HUES48 (cell line): Measurements from ENCODE around the gene TMEM255B.
"Not testable (repeated sequence)": the region's sequence is repeated elsewhere in the genome, so short reads cannot be mapped to it uniquely, and the experiment has no call there.

Experiments
- H3K27ac ChIP-seq: one replicate; pipeline ENCODE4 v1.7.0; 2013; ENCODE audit warnings: low read depth, low read length, inconsistent platforms
- H3K27me3 ChIP-seq: 2 replicates; pipeline ENCODE4 v1.6.1; 2013; ENCODE audit warnings: mild to moderate bottlenecking, low read length; ENCODE audit not compliant: control insufficient read depth, insufficient read depth
- H3K36me3 ChIP-seq: 2 replicates; pipeline ENCODE4 v1.6.1; 2013; ENCODE audit warnings: low read length; ENCODE audit not compliant: control insufficient read depth, insufficient read depth
- H3K4me1 ChIP-seq: 2 replicates; pipeline ENCODE4 v1.6.1; 2013; ENCODE audit warnings: mild to moderate bottlenecking, low read length; ENCODE audit not compliant: control insufficient read depth, insufficient read depth
- H3K4me3 ChIP-seq: 2 replicates; pipeline ENCODE4 v1.5.1; 2013; ENCODE audit warnings: mild to moderate bottlenecking, low read depth, low read length
- H3K9ac ChIP-seq: 2 replicates; pipeline ENCODE4 v1.6.1; 2013; ENCODE audit warnings: mild to moderate bottlenecking, low read depth, low read length, moderate library complexity
- H3K9me3 ChIP-seq: 2 replicates; pipeline ENCODE4 v1.6.1; 2013; ENCODE audit warnings: low read length; ENCODE audit not compliant: control insufficient read depth, insufficient read depth

The TMEM255B gene

GRCh38 chr13:113744197-113745000 is 14.6 kb upstream of the TMEM255B start:
- Histone ChIP-seq H3K27me3 (no peaks in the 10 kb centered on the region), H3K27ac (no peak overlapping the region), H3K9me3 (no peaks in the 10 kb centered on the region), H3K36me3 (no peaks in the 10 kb centered on the region), H3K4me3 (no peak overlapping the region), H3K4me1 (peaks cover 12% of the 10 kb centered on the region), H3K9ac (no peak overlapping the region)

DNA sequence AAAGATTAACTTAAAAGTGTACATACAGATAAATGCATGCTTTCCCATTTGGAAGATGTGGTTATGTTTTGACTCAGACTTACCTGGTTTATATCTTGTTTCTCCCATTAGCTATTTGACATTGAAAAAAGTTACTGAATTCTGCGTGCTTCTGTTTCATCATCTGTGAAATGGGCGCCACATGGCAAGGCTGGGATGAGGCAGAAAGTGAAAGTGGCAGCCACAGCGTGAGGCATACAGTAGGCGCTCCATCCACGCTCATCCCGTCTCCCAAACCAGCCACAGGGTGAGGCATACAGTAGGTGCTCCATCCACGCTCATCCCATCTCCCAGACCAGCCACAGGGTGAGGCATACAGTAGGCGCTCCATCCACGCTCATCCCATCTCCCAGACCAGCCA is 14.0 kb upstream of the TMEM255B start:
- Histone ChIP-seq H3K4me1 (peaks cover 12% of the 10 kb centered on the region), H3K27ac (no peak overlapping the region)

DNA sequence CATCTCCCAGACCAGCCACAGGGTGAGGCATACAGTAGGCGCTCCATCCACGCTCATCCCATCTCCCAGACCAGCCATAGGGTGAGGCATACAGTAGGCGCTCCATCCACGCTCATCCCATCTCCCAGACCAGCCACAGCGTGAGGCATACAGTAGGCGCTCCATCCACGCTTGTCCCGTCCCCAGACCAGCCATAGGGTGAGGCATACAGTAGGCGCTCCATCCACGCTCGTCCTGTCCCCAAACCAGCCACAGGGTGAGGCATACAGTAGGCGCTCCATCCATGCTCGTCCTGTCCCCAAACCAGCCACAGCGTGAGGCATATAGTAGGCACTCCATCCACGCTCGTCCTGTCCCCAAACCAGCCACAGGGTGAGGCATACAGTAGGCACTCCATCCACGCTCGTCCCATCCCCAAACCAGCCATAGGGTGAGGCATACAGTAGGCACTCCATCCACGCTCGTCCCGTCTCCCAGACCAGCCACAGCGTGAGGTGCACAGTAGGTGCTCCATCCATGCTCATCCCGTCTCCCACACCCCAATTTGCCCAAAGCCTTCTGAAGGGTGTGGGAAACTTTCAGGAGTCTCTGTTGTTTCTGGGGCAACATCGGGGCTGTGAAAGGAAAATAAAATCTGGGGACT is 13.4 kb upstream of the TMEM255B start:
- not testable (repeated sequence) for H3K9me3 ChIP-seq, H3K27ac ChIP-seq, H3K9ac ChIP-seq, H3K27me3 ChIP-seq, H3K4me3 ChIP-seq, H3K36me3 ChIP-seq
- peaks cover 12% of the 10 kb centered on the region for H3K4me1 ChIP-seq

More for the DNA sequence above, 14.0 kb upstream of the TMEM255B start:
- H3K27me3 ChIP-seq, result no peaks in the 10 kb centered on the region
- H3K9me3 ChIP-seq, result no peaks in the 10 kb centered on the region
- H3K36me3 ChIP-seq, result no peaks in the 10 kb centered on the region
- H3K4me3 ChIP-seq, result no peak overlapping the region
- H3K9ac ChIP-seq, result no peak overlapping the region

- Histone ChIP-seq H3K27me3 (no peaks in the 10 kb centered on the region), H3K4me1 (peaks cover 12% of the 10 kb centered on the region), H3K9ac (no peak overlapping the region), H3K9me3 (peaks cover 6% of the 10 kb centered on the region; the same call in 1 of the 2 replicates), H3K4me3 (no peak overlapping the region), H3K36me3 (no peaks in the 10 kb centered on the region), H3K27ac (no peak overlapping the region)
These were observed 12.9 kb upstream of the TMEM255B start for GRCh38 chr13:113746143-113746525.

GRCh38 chr13:113746671-113747070 is 12.4 kb upstream of the TMEM255B start:
- Histone ChIP-seq H3K36me3 (no peaks in the 10 kb centered on the region), H3K27me3 (no peaks in the 10 kb centered on the region), H3K9me3 (peaks cover 8% of the 10 kb centered on the region; the same call in 1 of the 2 replicates), H3K4me3 (no peak overlapping the region), H3K4me1 (peaks cover 9% of the 10 kb centered on the region), H3K27ac (no peak overlapping the region), H3K9ac (no peak overlapping the region)

DNA sequence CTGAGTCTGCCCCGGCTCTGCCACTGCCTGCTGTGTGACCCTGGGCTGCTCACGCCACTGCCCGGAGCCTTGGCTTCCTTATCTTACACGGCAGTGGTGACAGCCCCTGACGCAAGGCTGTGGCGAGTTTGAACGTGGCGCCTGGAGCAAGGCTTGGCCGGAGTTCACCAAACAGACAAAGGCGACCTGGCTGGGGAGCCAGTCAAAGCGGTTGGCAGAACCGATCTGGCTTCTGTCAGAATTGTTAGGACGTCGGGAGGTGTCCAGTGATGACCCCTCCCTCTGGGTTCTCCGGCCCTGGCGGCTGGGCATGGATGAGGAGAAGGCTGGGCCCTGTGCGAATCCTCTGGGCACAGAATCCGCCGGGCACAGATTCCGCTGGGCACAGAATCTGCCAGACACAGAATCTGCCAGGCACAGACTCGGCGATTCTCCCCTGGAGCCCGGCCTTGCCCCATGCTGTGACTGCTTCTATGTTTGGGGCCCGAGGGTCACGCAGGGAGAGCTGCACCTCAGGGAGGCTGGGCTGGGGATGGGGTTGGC is 11.7 kb upstream of the TMEM255B start:
- H3K4me1 ChIP-seq, result peaks cover 4% of the 10 kb centered on the region; the same call in 1 of the 2 replicates

DNA sequence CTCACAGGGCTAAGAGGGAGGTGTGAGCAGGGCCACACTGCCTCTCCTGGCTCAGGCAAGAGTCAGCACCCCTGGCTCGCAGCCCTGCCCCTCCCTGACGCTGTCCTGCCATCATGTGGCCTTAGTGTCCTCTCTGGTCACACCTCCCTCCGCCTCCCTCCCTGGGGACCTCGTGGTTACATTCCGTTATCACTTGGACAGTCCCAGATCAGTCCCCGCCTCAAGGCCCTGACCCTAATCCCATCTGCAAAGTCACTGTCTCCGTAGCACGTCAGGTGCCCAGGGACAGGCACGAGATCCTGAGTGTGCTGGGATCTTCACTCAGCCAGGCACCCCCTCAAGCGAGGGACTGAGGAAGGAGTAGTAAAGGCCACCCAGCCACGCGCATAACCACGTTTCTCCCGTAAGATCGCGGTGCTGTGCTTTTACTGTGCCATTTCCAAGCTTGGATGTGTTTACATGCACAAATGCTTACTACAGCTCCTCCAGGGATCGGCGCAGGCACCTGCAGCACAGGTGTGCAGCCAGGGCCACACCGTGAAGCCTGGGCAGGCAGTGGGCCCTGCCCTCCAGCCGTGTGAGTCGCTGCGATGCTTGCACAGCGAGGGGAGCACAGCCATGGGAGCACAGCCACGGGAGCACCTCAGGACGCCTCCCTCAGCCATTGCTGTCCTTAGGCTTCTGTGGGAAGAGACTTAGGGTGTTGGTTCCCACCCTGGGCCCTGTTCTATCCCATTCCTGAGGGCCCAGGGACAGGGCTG is 10.7 kb upstream of the TMEM255B start:
- no peaks in the 10 kb centered on the region for H3K4me1 ChIP-seq
- H3K27ac ChIP-seq, result no peak overlapping the region
- H3K4me3 ChIP-seq, result no peak overlapping the region
- H3K9ac ChIP-seq, result no peak overlapping the region
- H3K36me3 ChIP-seq, result no peaks in the 10 kb centered on the region
- H3K27me3 ChIP-seq, result no peaks in the 10 kb centered on the region
- peaks cover 8% of the 10 kb centered on the region; the same call in 1 of the 2 replicates for H3K9me3 ChIP-seq

More for the DNA sequence above, 11.7 kb upstream of the TMEM255B start:
- Histone ChIP-seq H3K27ac (no peak overlapping the region), H3K9me3 (peaks cover 8% of the 10 kb centered on the region; the same call in 1 of the 2 replicates), H3K36me3 (no peaks in the 10 kb centered on the region), H3K9ac (no peak overlapping the region), H3K4me3 (no peak overlapping the region), H3K27me3 (no peaks in the 10 kb centered on the region)

DNA sequence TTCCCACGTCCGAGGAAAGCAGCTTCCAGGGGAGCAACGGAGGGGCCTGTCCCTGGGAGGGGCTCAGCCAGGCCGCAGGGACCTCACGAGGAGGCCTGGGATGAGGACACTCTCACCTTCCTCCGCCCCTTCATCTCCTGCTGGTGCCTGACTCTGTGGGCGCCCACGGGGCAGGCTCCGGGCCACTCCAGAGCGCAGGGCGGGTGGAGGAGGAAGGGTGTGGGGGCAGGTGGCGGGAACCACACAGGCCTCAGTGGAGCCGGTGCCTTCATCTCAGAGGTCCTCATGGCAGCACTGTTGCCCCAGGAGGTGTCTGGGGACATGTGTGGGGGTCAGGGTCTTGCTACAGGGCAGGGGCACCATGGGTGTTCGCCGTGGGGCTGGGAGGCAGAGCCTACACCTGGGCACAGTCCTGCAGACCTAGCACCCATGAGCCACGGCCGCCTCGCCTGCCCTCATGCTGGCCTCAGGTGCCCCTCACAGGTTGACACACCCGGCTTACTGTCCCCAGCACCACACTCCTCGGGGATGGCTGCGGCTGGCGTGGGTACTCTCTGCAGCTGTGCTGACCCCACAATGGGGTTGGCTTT is 10.1 kb upstream of the TMEM255B start:
- H3K4me3 ChIP-seq, result no peak overlapping the region
- no peaks in the 10 kb centered on the region for H3K27me3 ChIP-seq
- H3K9ac ChIP-seq, result no peak overlapping the region
- no peaks in the 10 kb centered on the region for H3K4me1 ChIP-seq
- no peak overlapping the region for H3K27ac ChIP-seq
- H3K9me3 ChIP-seq, result peaks cover 8% of the 10 kb centered on the region; the same call in 1 of the 2 replicates
- no peaks in the 10 kb centered on the region for H3K36me3 ChIP-seq

GRCh38 chr13:113749507-113749906 is 9.5 kb upstream of the TMEM255B start:
- no peaks in the 10 kb centered on the region for H3K4me1 ChIP-seq
- H3K4me3 ChIP-seq, result no peak overlapping the region
- H3K9me3 ChIP-seq, result peaks cover 8% of the 10 kb centered on the region; the same call in 1 of the 2 replicates
- H3K9ac ChIP-seq, result no peak overlapping the region
- no peaks in the 10 kb centered on the region for H3K27me3 ChIP-seq
- no peak overlapping the region for H3K27ac ChIP-seq
- H3K36me3 ChIP-seq, result no peaks in the 10 kb centered on the region

GRCh38 chr13:113749967-113750366 is 9.1 kb upstream of the TMEM255B start:
- no peak overlapping the region for H3K4me3 ChIP-seq
- H3K36me3 ChIP-seq, result no peaks in the 10 kb centered on the region
- no peaks in the 10 kb centered on the region for H3K4me1 ChIP-seq
- no peaks in the 10 kb centered on the region for H3K27me3 ChIP-seq
- peaks cover 8% of the 10 kb centered on the region; the same call in 1 of the 2 replicates for H3K9me3 ChIP-seq
- H3K9ac ChIP-seq, result no peak overlapping the region
- no peak overlapping the region for H3K27ac ChIP-seq
